Kidney tubule cell (primary cell): ENCODE results near the gene PAK1.

ENCODE experiments used
- DNase-seq: peaks from one replicate; pipeline ENCODE4 v3.0.0-alpha.2; 2018; ENCODE audit warnings: low spot score

The PAK1 gene

DNA sequence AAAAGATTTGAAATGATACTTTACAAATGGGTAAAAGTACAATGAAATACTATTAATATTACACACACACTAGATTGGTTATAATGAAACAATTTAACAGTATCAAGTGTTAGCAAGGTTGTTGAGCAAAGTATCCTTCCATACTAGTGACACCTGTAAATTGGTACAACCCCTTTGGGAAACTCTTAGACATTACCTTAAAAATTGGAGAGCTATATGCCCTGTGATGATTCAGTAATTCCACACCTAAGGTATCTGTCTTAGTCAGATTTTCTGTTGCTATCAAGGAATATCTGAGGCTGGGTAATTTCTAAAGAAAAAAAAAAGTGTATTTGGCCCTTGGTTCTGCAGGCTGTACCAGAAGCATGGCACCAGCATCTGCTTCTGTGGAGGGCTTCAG lies 165.1 kb downstream of the PAK1 start:
- DNase-seq = no peak

DNA sequence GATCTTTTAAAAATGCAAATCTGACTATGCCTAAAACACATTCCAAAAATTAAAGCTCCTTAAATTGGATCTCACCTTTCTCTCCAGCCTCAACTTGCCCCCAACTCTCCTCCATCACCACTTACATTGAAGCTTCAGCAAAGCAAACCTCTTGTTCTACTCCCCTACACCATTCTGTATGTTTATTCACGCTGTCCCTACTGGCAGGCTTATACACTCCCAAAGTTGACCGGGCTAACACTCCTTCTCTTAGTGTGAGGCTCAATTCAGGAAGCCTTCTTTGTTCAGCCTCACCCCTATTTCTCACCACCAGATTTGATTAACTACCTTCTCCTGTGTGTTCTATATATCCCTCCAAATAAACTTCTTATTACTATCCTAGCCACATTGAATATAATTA lies 170.6 kb downstream of the PAK1 start:
- no peak for DNase-seq

DNA sequence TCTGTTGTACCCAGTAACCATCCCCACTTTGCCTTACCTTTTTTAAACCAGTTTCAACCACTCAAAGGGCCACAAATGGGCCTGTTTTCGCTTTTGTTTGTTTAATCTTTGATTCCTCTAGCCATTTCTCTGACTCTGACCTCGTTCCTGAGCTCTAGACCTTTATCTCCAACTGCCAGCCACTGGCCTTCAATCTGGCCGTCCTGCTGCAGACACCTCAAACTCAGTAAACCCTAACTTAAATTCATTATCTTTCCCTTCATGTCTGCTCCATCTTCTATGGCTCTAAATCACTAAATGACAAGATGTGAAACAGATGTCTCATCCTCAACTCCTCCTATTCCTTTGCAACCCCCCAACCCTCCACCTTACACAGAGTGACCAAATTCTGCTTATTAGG lies 171.1 kb downstream of the PAK1 start:
- DNase-seq = no peak

DNA sequence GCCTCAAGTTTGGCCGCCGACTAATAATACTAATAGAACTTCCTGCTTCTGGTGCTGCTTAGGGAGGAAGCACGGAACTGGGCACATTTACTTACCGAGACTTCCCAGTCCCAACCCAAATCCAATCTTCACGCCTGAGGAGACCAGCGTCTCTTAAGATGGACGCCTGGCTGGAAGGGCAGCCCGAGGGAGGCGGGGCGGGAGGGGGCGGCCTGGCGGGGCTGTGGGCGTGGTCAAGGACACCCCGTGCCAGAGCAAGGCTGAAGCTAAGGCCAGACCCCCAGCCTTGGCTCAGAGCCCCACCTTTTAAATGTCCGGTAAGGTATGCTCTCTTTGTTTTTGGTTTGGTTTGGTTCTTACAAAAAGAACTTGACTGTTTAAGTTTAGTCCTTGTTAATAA lies 172.4 kb downstream of the PAK1 start, which contains the start of gene GDPD4:
Gene GDPD4, minus strand, starts transcription at position 177 of the 400 bp plus-strand sequence. CDS start 16,549 bp downstream, outside the sequence.
- DNase-seq = no peak

DNA sequence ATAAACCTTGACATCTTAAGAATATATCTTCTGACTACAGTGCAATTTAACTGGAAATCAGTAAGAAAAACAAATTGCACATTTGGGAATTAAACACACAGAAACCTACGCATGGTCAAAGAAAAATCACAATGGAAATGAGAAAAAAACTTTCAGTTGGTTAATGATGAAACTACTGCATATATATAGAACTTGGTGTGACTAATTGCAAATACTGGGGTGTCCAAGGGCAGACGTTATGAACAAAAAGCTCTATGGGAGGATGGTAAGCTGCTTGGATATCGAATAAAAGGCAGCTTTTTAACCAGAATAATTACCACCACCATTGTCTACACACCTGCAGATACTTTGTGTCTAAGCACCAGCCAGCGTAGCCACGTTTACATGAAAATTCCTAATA lies 173.2 kb downstream of the PAK1 start:
- DNase-seq = no peak

DNA sequence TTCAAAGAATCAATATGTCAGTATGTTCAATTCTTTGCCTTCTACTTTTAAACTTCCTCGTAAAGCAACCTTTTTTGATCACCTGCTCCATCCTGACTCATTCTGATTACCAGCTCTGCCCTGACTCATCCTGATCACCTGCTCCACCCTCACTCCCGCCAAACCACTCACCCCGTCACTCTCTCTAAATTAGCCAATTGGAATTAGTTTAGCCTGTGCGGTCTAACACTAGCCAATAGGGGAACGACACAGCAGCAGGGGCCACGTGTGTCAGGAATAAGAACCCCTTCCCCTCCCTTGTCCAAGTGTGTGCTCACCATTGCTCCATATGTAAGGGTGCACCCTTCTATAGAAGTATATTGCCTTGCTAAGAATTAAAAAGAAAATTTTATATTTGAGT lies 173.9 kb downstream of the PAK1 start:
- DNase-seq = peak; percentile 70

DNA sequence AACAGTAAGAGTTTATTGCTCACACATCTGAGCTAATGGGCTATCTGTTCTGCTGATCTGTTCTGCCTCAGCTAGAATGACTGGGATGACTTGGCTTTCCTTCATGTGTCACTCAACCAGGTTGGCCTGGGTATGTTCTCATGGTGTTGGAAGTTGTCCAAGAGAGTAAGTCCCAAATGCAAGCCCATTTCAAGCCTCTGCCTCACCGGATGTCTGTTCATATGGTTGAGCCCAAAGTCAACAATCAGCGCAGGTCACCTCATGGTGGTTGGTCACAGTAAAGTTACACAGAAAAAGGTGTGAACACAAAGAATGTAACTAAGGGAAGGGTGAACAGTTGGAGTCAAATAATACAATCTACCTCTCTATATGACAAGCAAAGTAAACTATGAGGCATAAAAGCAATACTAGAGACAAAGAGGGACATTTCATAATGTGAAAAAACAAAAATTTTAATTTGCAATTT lies 174.3 kb downstream of the PAK1 start:
- peak; percentile 86 for DNase-seq

DNA sequence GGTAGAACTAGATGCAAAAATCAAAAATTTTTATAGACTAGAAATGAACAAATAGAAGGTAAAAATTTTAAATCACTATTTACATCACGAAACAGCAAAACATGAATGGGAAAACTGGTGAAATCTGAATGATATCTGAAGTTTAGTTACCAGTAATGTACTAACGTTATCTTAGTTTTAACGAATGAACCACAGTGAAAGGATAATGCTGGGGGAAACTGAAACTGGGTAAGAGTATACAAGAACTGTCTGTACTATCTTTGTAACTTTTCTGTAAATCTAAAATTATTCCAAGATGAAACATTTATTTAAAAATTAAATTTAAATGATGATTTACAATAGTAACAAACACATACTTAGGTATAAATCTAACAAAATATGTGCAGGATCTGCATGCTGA lies 179.9 kb downstream of the PAK1 start:
- no peak for DNase-seq

DNA sequence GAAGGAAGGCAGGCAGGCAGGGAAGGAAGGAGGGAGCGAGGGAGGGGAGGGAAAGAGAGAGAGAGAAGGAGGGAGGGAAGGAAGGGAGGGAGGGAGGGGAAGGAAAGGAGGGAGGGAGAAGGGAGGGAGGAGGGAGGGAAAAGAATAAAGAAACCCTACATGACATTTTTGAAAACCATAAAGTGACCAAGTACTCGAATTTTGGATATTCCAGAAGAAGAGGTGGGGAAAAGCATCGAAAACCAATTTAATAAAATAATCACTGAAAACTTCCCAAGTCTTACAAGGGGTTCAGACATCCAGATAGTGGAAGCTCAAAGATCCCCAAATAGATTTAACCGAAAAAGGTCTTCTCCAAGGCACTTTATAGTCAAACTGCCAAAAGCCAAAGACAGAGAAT lies 184.2 kb downstream of the PAK1 start:
- DNase-seq = no peak

DNA sequence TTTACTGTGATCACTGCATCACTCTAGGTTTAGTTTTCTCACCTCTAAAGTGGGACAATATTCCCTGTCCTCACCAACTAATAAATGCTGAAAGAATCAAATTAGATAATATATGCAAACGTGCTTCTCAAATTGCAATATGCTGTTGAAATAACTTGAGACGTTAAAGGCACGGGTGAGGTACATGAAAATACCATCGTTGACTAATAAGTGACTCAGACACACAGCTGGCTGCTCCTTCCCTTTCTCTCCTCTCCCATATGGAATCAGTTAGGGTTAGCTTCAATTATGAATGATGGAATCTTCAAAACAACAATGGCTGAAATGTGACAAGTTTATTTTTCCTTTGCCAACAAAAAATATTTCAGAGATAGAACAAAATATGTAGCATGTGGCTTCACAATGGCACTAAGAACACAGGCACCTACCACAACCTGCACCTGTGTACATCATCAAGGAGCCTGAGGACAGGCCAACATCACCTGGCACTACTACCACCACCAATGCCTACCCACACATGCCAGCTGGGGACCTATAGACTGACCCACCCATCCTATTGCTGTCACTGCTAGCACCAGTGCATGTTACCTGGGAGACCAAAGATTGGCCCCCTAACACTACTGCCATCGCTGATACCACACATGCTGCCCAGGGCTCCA lies 186.2 kb downstream of the PAK1 start:
- peak; percentile 33 for DNase-seq

DNA sequence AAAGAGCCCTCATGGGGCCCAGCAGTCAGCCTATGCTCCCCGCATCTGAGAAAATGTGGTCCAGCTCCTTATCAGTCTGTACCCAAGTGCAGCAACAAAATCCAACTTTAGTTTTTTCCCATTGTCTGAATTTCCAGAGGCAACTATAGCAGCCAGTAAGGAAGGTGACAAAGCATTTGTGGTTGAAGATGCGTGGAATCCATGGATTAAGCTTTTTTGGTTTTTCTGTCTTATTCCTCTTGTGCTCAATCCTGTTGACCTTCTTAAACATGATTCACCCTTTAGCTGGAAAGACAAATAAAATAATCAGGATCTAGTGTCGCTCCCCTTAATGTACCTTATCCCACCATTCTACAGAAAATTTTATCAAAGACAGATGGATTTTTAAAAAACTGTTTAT lies 186.8 kb downstream of the PAK1 start:
- no peak for DNase-seq

DNA sequence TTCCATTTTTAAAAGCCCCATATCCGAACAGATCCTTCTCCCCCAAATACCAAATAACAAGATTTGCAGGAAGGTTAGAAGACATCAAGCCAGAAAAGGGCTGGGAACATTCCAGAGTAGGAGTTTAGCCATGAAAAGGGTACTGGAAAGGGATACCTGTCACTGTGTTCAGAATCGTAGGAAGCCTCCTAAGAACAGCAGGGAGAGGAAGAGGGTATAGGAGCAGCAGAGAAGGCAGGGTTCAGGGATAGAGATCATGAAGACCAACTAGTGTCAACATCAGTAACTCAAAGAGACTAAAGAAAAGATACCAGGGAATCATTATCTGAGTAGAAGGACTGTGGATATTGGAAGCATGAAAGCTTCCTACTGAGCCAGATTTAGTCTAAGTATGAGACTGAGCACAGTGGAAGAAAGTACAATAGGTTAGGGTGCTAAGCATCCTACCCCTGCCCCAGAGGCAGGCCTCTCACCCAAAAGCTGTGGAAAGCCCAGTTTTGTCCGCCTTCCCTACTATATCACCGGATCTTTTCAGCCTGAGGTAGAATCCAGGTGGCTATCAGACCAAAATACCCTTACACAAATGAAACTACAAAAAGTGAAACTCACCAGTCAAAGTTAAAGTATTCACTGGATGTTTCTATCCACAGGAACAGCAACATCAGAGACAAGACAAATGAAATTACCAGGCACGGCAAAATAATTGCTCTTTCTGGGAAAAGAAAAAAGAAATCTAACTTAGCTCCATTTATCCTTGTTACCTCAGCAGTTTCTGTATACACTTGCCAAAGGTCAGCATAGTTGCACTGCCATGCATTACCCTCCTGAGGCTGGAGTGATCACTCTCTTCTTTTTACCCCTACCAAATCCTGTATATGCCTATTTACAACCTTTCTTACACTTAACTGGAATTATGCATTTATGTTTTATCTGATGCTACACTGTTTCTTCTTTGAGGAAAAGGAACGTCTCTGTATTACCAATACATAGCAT lies 189.1 kb downstream of the PAK1 start:
- no peak for DNase-seq

DNA sequence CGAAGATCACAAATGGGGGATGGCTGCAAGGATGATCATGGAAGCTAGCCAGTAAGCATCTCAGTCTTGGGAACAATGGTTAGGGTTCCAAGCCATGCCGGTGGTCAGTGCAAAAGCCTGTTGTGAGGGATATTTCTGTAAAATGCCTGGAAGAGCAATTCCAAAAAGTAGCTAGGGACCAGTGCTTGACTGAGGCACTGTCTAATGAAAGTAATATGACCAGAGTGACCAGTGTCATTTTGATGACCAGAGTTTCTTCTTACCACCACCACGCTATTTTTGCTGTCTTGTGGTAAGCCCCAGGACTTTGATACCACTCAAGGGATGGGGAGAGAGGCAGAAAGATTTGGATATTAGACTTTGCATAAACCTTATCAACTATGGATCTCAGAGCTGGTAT lies 190.8 kb downstream of the PAK1 start:
- DNase-seq = no peak

DNA sequence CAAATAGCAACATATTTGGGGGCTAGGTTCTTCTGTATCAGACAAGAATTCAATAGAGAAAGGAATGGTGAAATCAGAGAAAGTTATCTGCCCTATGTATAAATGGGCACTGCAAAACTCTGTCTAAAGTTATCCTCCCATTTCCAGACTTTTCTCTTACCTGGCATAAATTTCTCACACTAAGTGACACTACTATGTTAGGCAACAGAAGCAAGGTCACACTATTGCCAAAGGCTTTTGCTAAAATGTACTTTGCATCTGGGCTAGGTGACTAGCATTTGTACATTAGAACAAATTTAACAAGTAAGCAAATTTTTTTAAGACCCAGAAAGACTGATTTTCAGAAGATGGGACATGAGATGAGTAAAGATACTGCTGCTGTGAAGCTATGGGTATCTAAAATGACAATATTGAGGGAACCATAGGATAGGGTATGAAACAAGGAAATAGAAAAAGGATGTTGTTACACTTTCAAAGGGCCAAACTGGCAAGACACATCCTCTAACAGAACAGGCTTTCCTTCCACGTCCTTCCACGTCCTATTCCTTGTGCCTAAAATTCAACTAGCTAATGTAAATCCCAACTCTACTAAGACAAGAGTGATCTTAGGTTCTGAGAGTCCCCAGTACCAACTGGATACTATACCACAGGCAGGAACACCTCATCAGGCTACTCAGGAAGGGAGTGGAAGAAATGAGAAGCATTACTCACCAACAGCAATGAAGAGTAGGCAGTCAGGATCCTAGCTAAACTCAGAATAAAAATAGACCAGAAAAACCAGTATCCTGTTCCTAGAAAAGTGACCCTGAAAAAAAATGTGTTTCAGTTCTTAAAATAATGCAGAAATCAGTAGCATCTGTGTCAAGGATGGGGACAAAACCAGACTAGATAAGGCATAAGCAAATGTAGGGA lies 195.0 kb downstream of the PAK1 start:
- DNase-seq = peak; percentile 25

DNA sequence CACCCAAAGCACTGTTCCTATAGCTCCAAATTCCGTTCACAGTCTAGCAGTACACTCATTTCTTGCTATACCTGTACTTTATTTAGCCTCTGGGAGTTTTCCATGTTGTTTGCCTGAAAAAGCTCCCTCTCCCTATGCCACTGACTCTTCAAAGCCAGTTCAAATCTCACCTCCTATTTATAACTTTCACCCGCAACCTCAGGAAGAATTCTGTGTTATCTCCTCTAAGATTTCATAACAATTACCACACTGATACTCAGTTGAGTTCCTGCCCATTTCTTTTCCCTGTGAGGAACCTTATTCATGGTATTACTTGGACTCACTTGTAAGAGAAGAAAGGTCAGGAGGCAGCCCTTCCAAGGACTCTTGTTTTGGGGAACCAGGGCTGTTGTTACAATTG lies 197.6 kb downstream of the PAK1 start:
- no peak for DNase-seq
